ENCODE data around the gene GREB1L.
"Not testable (repeated sequence)": the region's sequence is repeated elsewhere in the genome, so short reads cannot be mapped to it uniquely, and the experiment has no call there.

The GREB1L gene

DNA sequence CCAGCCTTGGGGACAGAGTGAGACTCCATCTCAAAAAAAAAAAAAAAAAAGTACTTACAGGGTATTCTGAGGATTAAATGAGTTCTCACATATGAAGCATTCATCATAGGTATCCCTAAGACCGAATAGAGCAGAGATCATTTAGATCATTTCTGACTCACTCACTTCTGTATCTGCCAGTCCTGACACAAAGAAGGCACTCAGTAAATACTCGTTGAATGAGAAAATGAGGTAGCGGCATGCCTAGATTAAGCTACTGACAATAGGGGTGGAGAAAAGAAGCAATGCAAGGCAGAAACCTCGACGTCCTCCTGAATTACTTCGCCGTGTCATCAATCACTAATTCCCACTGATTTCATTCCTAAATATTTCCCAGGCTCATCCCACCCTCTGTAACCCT is 103.8 kb downstream of the GREB1L start:
- DNase-seq (ENCODE audit: extremely low spot score, insufficient read length, low read depth) (no peak), FAIRE-seq (no peak)

DNA sequence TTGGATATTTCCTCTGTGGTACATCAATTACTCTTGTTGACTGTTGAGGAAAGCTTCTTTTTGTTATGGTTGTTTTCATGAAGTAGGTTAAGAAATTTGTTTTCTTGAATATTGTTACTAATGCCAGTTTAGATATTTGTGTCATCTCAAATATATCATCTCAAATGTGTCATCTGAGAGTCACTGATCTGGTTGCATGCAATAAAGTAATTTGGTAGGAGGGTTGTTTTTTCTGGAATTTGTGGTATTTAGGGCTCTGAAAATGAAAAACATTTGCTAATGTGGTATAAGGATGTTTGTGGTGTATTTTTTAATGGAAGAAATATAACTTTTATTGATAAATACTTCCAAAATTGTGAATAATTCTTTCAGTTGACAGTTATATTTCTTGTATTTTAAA is 117.7 kb downstream of the GREB1L start:
- no peak for FAIRE-seq
- DNase-seq (ENCODE audit: extremely low spot score, insufficient read length, low read depth), result no peak

DNA sequence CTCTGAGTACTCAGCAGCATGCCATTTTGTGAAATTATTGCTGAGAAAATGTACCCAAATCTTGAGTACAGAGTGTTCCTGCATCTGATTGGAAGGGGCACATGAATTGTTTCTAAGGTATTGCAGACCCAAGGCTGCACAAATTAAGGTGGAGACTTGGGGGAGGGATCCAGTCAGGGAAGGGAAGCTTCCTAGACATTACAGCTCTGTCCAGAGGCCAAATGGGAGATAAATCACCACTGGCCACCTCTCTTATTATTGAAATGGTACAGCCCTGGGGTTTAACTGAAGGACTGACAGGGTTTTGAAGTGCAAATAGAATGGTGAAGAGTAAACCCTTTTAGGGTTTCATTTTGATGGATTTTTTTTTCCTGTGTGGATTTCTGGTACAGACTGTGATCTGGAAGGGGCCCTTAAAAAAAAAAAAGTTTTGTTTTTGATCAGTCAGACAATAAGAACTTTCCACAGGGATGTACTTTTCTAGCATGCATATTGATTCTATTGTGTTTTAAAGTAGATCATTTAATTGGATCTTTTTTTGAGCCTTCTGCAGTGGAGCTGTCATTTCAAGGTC is 119.4 kb downstream of the GREB1L start:
- no peak for DNase-seq (ENCODE audit: extremely low spot score, insufficient read length, low read depth)
- no peak for FAIRE-seq

GRCh38 chr18:21362831-21363230 is 120.8 kb downstream of the GREB1L start:
- DNase-seq (ENCODE audit: extremely low spot score, insufficient read length, low read depth) (no peak), FAIRE-seq (no peak)

GRCh38 chr18:21363348-21363747 is 121.3 kb downstream of the GREB1L start:
- no peak for DNase-seq (ENCODE audit: extremely low spot score, insufficient read length, low read depth)

GRCh38 chr18:21364471-21364870 is 122.4 kb downstream of the GREB1L start:
- FAIRE-seq, result no peak
- no peak for DNase-seq (ENCODE audit: extremely low spot score, insufficient read length, low read depth)

More at GRCh38 chr18:21363348-21363747, 121.3 kb downstream of the GREB1L start:
- FAIRE-seq, result no peak

DNA sequence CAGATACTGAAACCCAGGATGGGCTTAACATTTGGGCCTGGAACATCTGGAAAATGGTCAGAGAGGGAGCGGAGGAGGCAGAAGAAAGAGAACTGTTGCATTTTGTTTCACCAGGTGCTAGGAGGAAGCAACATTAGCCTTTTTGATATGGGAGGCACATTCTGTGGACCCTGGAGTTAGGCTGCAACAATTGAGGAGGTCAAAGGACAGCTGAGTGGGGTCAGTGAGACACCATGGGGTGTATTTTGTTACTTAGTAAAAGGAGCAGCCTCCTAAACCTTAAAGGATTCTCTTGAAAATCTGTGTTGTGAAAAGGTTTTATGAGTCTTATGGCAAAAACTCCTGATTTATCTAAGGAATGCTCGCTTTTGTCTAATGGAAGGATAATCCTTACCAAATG is 124.9 kb downstream of the GREB1L start:
- FAIRE-seq, result no peak

DNA sequence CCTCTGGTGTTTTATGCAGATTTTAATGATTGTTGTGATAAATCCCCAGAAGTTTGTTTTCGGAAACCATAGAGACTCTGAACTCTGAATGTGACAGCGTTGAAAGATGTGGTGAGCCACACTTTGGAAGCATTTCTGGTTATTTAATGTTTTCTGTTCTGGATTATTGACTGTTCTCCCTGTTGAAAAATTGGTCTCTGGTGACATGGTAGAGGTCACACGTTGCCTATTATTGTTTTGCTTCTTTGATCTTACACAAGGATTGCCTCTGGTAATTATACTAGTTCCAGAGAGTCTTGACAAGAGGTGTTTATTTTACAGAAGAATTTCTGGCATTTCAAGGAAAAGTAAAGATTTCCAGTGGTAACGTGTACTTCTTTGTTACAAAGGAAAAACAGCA is 127.1 kb downstream of the GREB1L start:
- FAIRE-seq (no peak), DNase-seq (ENCODE audit: extremely low spot score, insufficient read length, low read depth) (no peak)

More for the DNA sequence above, 124.9 kb downstream of the GREB1L start:
- no peak for DNase-seq (ENCODE audit: extremely low spot score, insufficient read length, low read depth)

GRCh38 chr18:21369597-21369996 is 127.6 kb downstream of the GREB1L start:
- not testable (repeated sequence) for DNase-seq (ENCODE audit: extremely low spot score, insufficient read length, low read depth); FAIRE-seq

- FAIRE-seq, result no peak
Measured at GRCh38 chr18:21383031-21383430, 141.0 kb downstream of the GREB1L start.

GRCh38 chr18:21386523-21387240 is 144.7 kb downstream of the GREB1L start:
- DNase-seq (ENCODE audit: extremely low spot score, insufficient read length, low read depth), result no peak
- no peak for FAIRE-seq

More at GRCh38 chr18:21383031-21383430, 141.0 kb downstream of the GREB1L start:
- DNase-seq (ENCODE audit: extremely low spot score, insufficient read length, low read depth), result no peak

DNA sequence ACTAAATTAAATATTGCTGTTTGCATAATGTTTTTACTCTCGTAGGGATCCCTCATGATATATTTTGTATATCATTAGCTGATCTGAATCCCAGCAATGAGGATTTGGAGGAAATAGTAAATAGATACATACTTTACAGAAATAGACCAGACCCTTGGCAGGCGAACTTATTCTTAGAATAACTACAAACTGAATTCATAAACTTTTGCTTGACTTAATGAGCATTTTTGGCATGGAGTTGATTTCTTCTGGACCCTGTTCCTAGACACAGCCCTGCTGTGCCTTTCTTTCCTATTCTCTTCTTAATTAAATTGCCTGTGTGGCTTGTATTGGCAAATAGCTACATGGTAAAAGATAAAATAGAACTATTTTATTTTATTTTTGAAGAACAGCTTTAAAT is 145.9 kb downstream of the GREB1L start:
- no peak for DNase-seq (ENCODE audit: extremely low spot score, insufficient read length, low read depth)
- no peak for FAIRE-seq

DNA sequence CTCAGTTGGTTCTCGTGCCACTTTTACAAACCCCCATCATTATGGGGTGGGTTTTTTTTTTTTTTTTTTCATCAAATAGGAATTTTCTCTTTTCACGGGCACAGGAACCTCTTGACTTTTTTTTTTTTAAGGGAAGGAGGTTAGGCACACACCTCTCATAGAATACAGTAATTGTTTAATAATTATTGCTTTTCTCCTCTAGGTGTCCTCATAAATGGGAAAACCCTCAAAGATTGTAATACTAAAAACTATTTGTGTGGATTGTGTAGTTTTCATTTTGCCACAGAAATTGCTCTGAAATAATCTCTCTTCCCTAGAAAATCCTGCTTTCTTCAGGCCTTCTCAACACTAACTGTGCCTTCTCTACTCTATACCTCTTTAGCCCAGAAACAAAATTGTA is 147.3 kb downstream of the GREB1L start:
- FAIRE-seq (no peak), DNase-seq (ENCODE audit: extremely low spot score, insufficient read length, low read depth) (no peak)

GRCh38 chr18:21389903-21390302 is 147.9 kb downstream of the GREB1L start:
- FAIRE-seq, result no peak

DNA sequence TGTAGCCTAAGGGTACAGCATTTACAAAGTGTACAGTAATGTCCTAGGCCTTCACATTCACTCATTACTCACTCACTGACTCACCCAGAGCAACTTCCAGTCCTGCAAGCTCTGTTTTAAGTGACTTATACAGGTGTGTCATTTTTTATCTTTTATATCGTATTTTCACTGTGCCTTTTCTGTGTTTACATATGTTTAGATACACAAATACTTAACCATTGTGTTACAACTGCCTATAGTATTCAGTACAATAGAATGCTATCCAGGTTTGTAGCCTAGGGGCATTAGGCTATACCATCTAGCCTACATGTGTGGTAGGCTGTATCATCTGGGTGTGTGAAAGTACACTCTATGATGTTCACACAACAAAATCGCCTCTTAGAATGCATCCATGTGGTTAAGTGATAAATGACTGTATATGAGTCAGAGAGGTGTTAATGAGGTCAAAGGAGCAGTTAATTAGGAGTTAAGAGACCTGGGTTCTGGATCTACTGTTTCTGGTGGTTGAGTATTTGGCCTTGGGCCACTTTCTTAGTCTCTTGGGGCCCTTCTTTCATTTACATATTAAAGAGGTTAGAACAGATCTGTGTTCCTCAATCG is 149.1 kb downstream of the GREB1L start:
- no peak for DNase-seq (ENCODE audit: extremely low spot score, insufficient read length, low read depth)

More at GRCh38 chr18:21389903-21390302, 147.9 kb downstream of the GREB1L start:
- DNase-seq (ENCODE audit: extremely low spot score, insufficient read length, low read depth), result no peak

GRCh38 chr18:21393986-21394385 is 152.0 kb downstream of the GREB1L start:
- FAIRE-seq (no peak), DNase-seq (ENCODE audit: extremely low spot score, insufficient read length, low read depth) (no peak)

More for the DNA sequence above, 149.1 kb downstream of the GREB1L start:
- FAIRE-seq, result no peak

GRCh38 chr18:21398121-21398520 is 156.1 kb downstream of the GREB1L start:
- no peak for DNase-seq (ENCODE audit: extremely low spot score, insufficient read length, low read depth)
- FAIRE-seq, result no peak

DNA sequence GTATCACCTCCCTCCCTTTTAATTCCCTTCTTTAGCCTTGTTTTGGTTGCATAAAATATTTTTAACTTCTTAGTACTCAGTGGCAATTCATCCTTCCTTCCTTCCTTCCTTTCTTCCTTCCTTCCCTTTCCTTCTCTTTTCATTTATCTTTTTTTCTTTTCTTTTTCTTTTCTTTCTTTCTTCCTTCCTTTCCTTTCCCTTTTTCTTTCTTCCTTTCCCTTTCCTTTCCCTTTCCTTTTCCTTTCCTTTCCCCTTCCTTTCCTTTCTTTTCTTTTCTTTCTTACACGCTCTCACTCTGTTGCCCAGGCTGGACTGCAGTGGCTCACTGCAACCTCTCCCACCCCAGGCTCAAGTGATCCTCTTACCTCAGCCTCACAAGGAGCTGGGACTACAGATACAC is 160.2 kb downstream of the GREB1L start:
- DNase-seq (ENCODE audit: extremely low spot score, insufficient read length, low read depth) (no peak), FAIRE-seq (no peak)

- no peak for FAIRE-seq
- no peak for DNase-seq (ENCODE audit: extremely low spot score, insufficient read length, low read depth)
Measured at GRCh38 chr18:21404426-21404825, 162.4 kb downstream of the GREB1L start.

- FAIRE-seq (no peak), DNase-seq (ENCODE audit: extremely low spot score, insufficient read length, low read depth) (no peak)
Measured at GRCh38 chr18:21406116-21406515, 164.1 kb downstream of the GREB1L start.

GRCh38 chr18:21408681-21409080 is 166.6 kb downstream of the GREB1L start:
- DNase-seq (ENCODE audit: extremely low spot score, insufficient read length, low read depth) (no peak), FAIRE-seq (no peak)

Measured in GM18507 (cell line).